ENCODE data around the gene SKOR2.
A peak's percentile ranks its signal among the peaks of the same experiment; 100 is the strongest.

Gene SKOR2

DNA sequence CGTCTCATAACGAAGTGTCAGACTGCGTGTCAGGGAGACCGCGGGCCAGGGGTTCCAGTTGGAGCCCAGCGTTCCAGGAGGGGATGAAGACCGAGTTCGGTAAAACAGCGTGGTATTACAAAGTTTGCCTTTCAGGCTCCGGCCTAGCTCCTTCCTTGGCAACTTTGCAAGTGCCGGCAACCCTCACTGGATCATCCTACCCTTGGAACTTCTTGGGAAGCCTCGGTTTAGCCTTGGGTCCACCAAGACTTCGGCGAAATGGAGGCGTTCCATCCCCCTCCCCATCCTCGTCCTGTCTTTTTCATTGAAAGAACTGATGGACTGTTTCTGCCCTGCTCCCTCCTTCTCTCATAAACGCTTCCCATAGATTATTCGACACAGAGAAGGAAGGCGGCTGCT is 10.4 kb upstream of the SKOR2 start:
- DNase-seq (no peak), ATAC-seq (ENCODE audit: insufficient read depth, low read depth) (no peak)
- H3K9me3 ChIP-seq (ENCODE audit: insufficient read depth, low read length, severe bottlenecking), result no peaks in the 10 kb centered on the region
- no peak overlapping the region for H3K27ac ChIP-seq (ENCODE audit: low read length)
- no peak overlapping the region for H3K9ac ChIP-seq (ENCODE audit: low read depth, low read length)
- H3K79me2 ChIP-seq (ENCODE audit: insufficient read depth, low read length), result no peaks in the 10 kb centered on the region
- no peak overlapping the region for H3K4me2 ChIP-seq (ENCODE audit: insufficient read depth, low read length)
- no peak for TF ChIP-seq EZH2 (IDR thresholded peaks at IDR 0.05; ENCODE audit: borderline replicate concordance, low read depth, low read length, severe bottlenecking)
- no peak for TF ChIP-seq CTCF (IDR thresholded peaks at IDR 0.05; ENCODE audit: borderline replicate concordance, extremely low read depth, low read length, poor library complexity, severe bottlenecking)
- no peaks in the 10 kb centered on the region for H4K20me1 ChIP-seq (ENCODE audit: insufficient read depth, low read length)
- H3K27me3 ChIP-seq (ENCODE audit: insufficient read depth, low read length, poor library complexity), result no peaks in the 10 kb centered on the region
- no peak overlapping the region for H2AFZ ChIP-seq (ENCODE audit: low read depth, low read length)
- H3K4me1 ChIP-seq (ENCODE audit: insufficient read depth, low read length), result no peaks in the 10 kb centered on the region
- H3K36me3 ChIP-seq (ENCODE audit: insufficient read depth, low read length), result no peaks in the 10 kb centered on the region
- no peak overlapping the region for H3K4me3 ChIP-seq (ENCODE audit: low read depth in 1 of 2, low read length in 2 of 2)

DNA sequence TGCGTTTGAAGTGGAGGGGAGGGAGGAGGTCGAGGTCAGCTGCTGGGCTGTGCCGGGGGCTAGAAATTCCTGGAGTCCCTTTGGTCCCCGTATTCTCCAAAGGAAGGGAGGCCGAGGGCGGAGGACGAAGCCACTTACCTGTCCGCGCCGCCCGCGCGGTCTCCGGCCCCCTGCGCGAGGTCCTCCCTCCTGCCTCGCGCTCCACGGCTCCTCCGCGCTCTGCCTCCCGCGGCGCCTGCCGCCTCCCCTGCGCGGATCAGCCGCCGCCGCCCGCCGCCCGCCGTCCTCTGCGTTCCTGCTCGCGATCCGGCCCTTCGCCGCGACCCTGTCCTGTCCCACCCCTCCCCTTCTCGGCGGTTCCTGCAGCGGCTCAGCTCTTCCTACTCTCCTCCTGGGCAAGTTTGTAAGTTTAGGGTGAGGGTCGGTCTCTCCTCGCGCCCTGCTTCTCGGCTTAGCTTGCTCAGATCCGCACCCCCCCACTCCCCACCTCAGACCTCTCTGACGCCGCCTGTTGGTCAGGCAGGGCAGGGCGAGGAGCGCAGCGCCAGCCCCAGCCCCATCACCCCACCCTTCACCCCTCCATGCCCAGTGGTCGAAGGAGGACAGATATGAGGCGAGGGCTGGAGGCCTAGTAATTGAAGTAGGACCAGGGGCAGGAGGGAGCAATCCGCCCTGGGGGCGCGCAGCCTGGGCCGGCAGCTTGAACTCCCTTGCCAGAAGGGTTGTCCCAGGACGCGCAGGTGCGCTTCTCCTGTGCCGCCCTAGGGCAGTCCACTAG is 9.7 kb upstream of the SKOR2 start:
- no peak overlapping the region for H3K4me2 ChIP-seq (ENCODE audit: insufficient read depth, low read length)
- DNase-seq, result no peak
- no peaks in the 10 kb centered on the region for H3K36me3 ChIP-seq (ENCODE audit: insufficient read depth, low read length)
- no peak overlapping the region for H3K4me3 ChIP-seq (ENCODE audit: low read depth in 1 of 2, low read length in 2 of 2)
- H2AFZ ChIP-seq (ENCODE audit: low read depth, low read length), result no peak overlapping the region
- H3K27me3 ChIP-seq (ENCODE audit: insufficient read depth, low read length, poor library complexity), result no peaks in the 10 kb centered on the region
- no peak overlapping the region for H3K9ac ChIP-seq (ENCODE audit: low read depth, low read length)
- H3K27ac ChIP-seq (ENCODE audit: low read length), result no peak overlapping the region
- H3K4me1 ChIP-seq (ENCODE audit: insufficient read depth, low read length), result no peaks in the 10 kb centered on the region
- TF ChIP-seq EZH2 (IDR thresholded peaks at IDR 0.05; ENCODE audit: borderline replicate concordance, low read depth, low read length, severe bottlenecking) (no peak), CTCF (IDR thresholded peaks at IDR 0.05; ENCODE audit: borderline replicate concordance, extremely low read depth, low read length, poor library complexity, severe bottlenecking) (no peak)
- no peaks in the 10 kb centered on the region for H3K9me3 ChIP-seq (ENCODE audit: insufficient read depth, low read length, severe bottlenecking)
- H4K20me1 ChIP-seq (ENCODE audit: insufficient read depth, low read length), result no peaks in the 10 kb centered on the region
- H3K79me2 ChIP-seq (ENCODE audit: insufficient read depth, low read length), result no peaks in the 10 kb centered on the region
- no peak for ATAC-seq (ENCODE audit: insufficient read depth, low read depth)

DNA sequence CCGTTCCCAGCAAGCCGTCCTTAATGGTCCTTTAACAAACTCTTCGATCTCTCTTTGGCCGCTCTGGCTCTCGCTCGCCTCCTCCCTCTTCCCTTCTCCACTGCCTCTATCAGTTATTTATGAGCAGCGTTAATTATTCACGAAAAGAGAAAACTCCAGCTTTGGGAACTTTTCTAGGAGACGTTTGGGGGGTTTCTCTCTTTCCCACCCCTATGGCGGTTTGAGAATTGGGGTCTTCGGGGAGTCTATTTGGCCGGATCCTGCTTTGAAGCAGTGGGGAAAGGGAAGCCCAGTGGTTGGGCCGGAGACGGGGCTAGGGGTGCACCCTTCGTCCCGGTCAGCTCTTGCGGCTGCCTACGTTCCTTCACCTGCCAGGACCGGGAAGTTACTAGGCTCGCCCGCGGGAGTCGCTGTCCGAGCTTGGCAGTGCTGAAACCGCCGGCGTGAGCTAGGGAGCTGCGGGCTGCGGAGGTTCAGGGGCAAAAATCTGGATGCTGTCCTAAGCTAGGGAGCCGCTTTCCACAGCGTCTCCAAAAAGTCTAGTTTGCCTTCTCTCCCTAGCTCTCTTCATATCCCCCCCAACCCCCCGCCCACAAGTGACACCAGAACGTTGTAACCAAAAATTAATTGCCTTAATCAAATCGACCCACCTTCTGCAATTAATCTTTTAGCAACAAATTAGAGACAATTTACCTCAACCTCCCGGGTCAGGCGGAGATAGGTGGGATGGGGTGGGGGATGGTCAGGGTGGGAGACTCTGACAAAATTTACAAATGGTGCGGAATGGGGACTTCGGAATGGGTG is 8.9 kb upstream of the SKOR2 start:
- Histone ChIP-seq H3K36me3 (ENCODE audit: insufficient read depth, low read length) (no peaks in the 10 kb centered on the region), H3K4me2 (ENCODE audit: insufficient read depth, low read length) (no peak overlapping the region), H3K4me1 (ENCODE audit: insufficient read depth, low read length) (no peaks in the 10 kb centered on the region), H3K9me3 (ENCODE audit: insufficient read depth, low read length, severe bottlenecking) (no peaks in the 10 kb centered on the region), H4K20me1 (ENCODE audit: insufficient read depth, low read length) (no peaks in the 10 kb centered on the region), H3K79me2 (ENCODE audit: insufficient read depth, low read length) (no peaks in the 10 kb centered on the region), H3K27me3 (ENCODE audit: insufficient read depth, low read length, poor library complexity) (no peaks in the 10 kb centered on the region), H3K27ac (ENCODE audit: low read length) (no peak overlapping the region), H3K9ac (ENCODE audit: low read depth, low read length) (no peak overlapping the region), H3K4me3 (ENCODE audit: low read depth in 1 of 2, low read length in 2 of 2) (no peak overlapping the region), H2AFZ (ENCODE audit: low read depth, low read length) (no peak overlapping the region)
- ATAC-seq (ENCODE audit: insufficient read depth, low read depth) (peak; percentile 35; the same call in 1 of the 3 replicates), DNase-seq (peak; percentile 15)
- TF ChIP-seq CTCF (IDR thresholded peaks at IDR 0.05; ENCODE audit: borderline replicate concordance, extremely low read depth, low read length, poor library complexity, severe bottlenecking), result no peak
- no peak for TF ChIP-seq EZH2 (IDR thresholded peaks at IDR 0.05; ENCODE audit: borderline replicate concordance, low read depth, low read length, severe bottlenecking)
